ENCODE measurements around the gene TPBGL.
A peak's percentile ranks its signal among the peaks of the same experiment; 100 is the strongest.

Gene TPBGL

GRCh38 chr11:75201771-75202170, 38.8 kb upstream of the TPBGL start:
- DNase-seq (ENCODE audit: low read depth) = no peak
- H3K4me3 ChIP-seq (ENCODE audit: low read depth, low read length) = no peak overlapping the region
- no peak for TF ChIP-seq CTCF (IDR thresholded peaks at IDR 0.05; ENCODE audit: control insufficient read depth, extremely low read depth, insufficient read depth)

GRCh38 chr11:75202195-75202594, 38.4 kb upstream of the TPBGL start:
- no peak for DNase-seq (ENCODE audit: low read depth)
- H3K4me3 ChIP-seq (ENCODE audit: low read depth, low read length) = no peak overlapping the region
- TF ChIP-seq CTCF (IDR thresholded peaks at IDR 0.05; ENCODE audit: control insufficient read depth, extremely low read depth, insufficient read depth) = no peak

DNA sequence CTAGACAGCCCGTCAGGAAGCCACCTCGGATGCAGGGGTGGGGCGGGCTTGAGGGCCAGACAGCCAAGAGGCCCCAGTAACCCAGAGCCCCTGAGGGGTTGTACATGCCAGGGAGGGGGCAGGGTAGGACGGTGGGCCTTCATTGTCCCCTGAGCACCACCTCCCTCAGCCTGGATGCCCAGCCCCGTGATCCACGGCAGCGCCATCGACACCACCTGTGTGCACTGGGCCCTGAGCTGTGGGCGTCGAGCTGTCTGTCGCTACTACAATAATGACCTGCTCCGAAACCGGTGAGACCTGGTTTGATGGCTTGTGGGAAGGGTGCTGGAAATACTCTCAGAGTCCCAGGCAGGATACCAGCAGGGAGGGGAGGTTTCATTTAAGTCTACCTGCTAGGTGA, 37.4 kb upstream of the TPBGL start:
- DNase-seq (ENCODE audit: low read depth) = no peak
- no peak for TF ChIP-seq CTCF (IDR thresholded peaks at IDR 0.05; ENCODE audit: control insufficient read depth, extremely low read depth, insufficient read depth)
- H3K4me3 ChIP-seq (ENCODE audit: low read depth, low read length) = no peak overlapping the region

DNA sequence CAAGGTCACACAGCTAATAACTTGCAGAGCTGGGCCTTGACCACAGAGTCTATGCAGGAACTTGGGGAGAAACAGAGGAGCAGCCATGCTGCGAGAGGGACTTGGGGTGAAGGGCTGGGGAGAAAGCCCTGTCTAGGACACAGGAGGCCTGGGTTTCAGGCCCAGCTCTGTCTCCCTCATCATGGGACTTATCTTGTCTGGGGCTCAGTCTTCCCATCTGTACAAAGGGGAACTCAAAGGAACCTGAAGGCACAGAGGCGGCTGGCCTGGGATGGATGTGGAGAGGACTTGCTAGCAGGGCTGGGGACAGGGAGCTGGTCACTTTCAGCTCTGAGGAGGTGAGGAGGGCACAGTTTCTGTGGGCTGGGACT, 36.9 kb upstream of the TPBGL start:
- DNase-seq (ENCODE audit: low read depth) = no peak
- no peak for TF ChIP-seq CTCF (IDR thresholded peaks at IDR 0.05; ENCODE audit: control insufficient read depth, extremely low read depth, insufficient read depth)
- no peak overlapping the region for H3K4me3 ChIP-seq (ENCODE audit: low read depth, low read length)

- no peak overlapping the region for H3K4me3 ChIP-seq (ENCODE audit: low read depth, low read length)
- DNase-seq (ENCODE audit: low read depth) = no peak
- no peak for TF ChIP-seq CTCF (IDR thresholded peaks at IDR 0.05; ENCODE audit: control insufficient read depth, extremely low read depth, insufficient read depth)
Observed at GRCh38 chr11:75204012-75204674, 36.4 kb upstream of the TPBGL start.

- TF ChIP-seq CTCF (IDR thresholded peaks at IDR 0.05; ENCODE audit: control insufficient read depth, extremely low read depth, insufficient read depth) = peak; percentile 90
- DNase-seq (ENCODE audit: low read depth) = peak; percentile 17
Observed at GRCh38 chr11:75204685-75205563, 35.6 kb upstream of the TPBGL start.

More at GRCh38 chr11:75204685-75205563, 35.6 kb upstream of the TPBGL start:
- no peak overlapping the region for H3K4me3 ChIP-seq (ENCODE audit: low read depth, low read length)

Data from LNCaP clone FGC (cell line).